Body of pancreas (tissue), 4 donors: Measurements from ENCODE around the gene CCDC12.

Experiments
- CTCF ChIP-seq, 7 experiments: fragments of 450-650 bp in 4 of 7; fragments of 200-600 bp in 3 of 7; sonication (generic) in 3 of 7; IDR thresholded peaks; one replicate each; pipeline ENCODE4 v1.5.1; 2016 to 2019; ENCODE audit warnings: antibody characterized with exemption in 7 of 7
- POLR2A ChIP-seq, 3 donors: fragments of 450-650 bp; IDR thresholded peaks; one replicate each; pipeline ENCODE4 v1.6.1; 2016; ENCODE audit warnings: antibody characterized with exemption in 3 of 3, mild to moderate bottlenecking in 2 of 3

DNA sequence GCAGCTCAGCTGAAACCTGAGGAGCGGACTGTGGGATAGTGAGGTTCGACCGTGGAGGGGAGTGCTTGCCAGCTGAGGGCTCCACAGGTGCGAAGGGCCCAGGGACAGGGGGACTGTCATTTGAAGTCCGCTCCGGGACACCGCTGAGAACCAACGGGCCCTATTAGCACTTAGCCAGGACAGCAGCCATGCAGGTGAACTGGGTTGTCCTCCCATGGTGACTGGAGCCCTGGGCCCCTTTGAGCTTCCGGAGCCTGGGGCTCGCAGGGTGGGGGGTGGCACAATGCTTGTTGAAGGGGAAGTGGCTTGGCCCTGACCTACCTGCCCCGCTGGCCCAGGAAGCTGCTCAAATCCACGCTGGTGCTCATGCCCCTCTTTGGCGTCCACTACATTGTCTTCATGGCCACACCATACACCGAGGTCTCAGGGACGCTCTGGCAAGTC, 74.3 kb downstream of the CCDC12 start:
- TF ChIP-seq POLR2A (IDR thresholded peaks at IDR 0.05) (no peak), CTCF (IDR thresholded peaks at IDR 0.05) (no peak)
